RKO (cell line): ENCODE measurements around the gene COMMD7.
"Not testable (repeated sequence)": the region's sequence is repeated elsewhere in the genome, so short reads cannot be mapped to it uniquely, and the experiment has no call there.

Experiments
- DNase-seq: peaks from one replicate; pipeline ENCODE4 v3.0.0-alpha.2; 2016; ENCODE audit warnings: low spot score

Gene COMMD7

DNA sequence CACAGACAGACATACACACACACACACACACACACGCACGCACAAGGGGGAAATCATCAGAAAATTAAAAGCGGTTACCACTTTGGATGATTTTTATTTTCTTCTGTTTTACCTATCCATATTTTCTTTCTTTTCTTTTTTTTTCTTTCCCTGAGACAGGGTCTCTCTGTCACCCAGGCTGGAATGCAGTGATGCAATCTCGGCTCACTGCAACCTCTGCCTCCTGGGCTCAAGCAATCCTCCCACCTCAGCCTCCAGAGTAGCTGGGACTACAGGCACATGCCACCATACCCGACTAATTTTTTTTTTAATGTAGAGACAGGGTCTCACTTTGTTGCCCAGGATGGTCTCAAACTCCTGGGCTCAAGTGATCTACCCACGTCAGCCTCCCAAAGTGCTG is 14.8 kb downstream of the COMMD7 start:
- not testable (repeated sequence) for DNase-seq

DNA sequence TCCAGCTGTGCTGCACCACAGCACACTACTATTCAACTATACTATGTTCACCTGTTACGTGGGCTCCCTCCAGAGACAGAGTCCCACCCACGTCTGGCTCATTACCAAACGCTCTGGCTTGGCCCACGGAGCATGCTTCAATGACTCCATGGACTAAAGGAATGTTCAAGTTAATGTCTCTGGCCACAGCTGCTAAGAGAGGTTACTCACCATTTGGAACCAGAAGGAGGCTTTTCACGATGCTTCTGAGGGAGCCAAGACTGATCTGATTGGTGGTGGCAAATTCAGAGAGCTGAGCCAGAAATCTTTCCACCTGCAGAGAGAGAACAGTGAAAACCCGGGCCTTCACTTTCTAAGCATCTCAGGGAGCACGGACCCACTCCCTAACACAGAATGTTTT is 15.6 kb downstream of the COMMD7 start:
- no peak for DNase-seq

DNA sequence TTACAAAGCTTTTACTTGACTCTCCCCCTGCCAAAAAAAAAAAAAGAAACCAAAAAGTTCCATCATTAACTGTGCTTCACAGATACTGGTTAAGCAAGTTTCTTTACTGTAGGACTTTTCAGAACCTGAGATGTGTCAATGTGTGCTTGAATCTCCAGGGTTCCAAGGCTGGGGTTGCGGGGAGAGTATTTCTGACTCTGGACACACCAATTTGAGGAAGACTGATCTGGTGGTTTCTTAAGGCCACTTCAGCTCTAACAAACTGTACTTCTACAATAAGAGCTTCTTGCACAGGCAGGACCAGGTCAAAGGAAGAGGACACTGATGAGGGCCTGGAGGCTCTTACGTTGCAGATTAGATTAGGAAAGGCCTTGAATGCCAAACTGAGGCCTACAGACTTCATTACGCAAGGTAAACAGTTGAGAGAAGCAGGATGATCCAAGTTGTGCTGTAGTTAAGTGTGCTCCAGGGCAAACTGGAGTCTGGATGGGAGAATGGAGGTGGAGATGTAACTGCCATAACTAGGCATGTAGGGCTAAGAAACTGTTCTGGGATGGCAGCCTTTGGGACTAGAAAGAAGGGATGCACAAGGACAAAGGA is 24.4 kb downstream of the COMMD7 start:
- DNase-seq = no peak

DNA sequence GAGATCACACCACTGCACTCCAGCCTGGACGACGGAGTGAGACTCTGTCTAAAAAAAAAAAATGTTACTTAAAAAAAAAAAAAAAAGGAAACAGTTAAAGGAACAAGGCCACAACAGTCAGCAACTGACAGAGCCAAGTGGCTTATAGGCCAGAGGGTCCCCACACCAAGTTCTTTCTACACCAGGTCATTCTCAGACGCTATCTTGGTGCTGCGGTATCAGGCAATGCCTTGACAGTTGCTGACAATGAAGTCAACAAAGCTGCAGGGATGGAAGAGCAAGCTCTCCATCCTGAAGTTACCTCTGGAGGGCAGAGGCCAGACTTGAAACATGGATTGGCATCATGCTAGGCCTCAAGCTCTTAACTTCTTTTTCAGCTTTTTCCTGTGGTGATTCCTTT is 31.9 kb downstream of the COMMD7 start:
- no peak for DNase-seq

GRCh38 chr20:32709632-32710121 is 33.6 kb downstream of the COMMD7 start:
- no peak for DNase-seq

DNA sequence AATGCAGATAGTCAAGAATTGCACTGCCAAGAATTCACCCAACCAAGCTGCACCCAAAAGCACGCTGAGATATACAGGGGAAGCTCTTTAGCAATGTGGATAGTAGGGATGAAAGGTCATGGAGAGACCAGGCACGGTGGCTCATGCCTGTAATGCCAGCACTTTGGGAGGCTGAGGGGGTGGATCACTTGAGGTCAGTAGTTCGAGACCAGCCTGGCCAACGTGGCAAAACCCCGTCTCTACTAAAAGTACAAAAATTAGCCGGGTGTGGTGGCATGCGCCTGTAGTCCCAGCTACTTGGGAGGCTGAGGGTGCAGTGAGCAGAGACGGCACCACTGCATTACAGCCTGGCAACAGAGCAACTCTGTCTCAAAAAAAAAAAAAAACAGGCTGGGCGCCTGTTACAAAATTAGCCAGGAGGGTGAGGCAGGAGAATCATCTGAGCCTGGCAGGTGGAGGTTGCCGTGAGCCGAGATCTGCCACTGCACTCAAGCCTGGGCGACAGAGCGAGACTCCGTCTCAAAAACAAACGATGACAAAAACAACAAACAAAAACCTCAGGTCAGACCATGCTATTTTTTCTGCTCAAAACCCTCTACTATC is 34.1 kb downstream of the COMMD7 start:
- not testable (repeated sequence) for DNase-seq

DNA sequence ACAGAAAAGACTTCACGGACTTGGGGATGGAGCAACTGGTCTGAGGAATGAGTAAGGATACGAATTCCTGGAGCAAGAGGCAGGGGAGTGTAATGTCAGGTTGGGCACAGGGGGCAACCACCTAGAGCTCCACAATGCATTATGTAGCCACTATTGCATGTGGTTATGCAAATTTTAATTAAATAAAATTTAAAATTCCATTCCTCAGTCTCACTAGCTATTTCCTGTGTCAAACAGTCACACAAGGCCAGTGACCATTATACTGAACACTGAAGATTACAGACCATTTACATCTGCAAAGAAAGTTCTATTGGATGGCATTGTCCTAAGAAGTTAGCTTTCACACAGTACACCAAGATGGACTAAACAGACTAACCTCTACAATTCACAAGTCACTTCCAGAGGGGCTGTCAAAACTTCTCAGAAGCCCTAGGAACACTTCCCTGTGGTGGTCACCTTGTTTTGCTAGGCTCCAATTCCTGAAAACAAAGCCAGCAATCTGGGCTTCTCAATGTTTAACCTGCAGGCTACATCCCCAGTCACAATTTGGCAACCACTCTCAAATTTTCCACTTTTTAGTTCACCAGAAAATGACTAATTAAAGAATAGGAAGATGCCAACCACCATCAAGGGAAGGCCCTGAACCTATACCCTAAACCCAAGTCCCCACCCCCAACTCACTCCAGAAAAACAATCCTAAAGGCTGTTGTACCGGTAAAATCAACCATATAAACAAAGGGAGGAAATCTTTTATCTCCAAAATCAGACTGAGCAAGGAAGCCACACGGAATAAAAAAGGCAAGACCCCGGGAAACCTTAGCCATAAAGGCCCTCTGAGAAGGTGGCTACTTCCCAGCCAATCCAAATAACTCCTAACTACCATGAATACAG is 35.3 kb downstream of the COMMD7 start:
- DNase-seq = no peak

GRCh38 chr20:32706486-32706885 is 36.8 kb downstream of the COMMD7 start:
- no peak for DNase-seq

- DNase-seq = no peak
These were observed 40.4 kb downstream of the COMMD7 start for GRCh38 chr20:32702706-32703425.

GRCh38 chr20:32697608-32698007 is 45.7 kb downstream of the COMMD7 start:
- no peak for DNase-seq

- DNase-seq = no peak
These were observed 48.2 kb downstream of the COMMD7 start for GRCh38 chr20:32695089-32695488.

DNA sequence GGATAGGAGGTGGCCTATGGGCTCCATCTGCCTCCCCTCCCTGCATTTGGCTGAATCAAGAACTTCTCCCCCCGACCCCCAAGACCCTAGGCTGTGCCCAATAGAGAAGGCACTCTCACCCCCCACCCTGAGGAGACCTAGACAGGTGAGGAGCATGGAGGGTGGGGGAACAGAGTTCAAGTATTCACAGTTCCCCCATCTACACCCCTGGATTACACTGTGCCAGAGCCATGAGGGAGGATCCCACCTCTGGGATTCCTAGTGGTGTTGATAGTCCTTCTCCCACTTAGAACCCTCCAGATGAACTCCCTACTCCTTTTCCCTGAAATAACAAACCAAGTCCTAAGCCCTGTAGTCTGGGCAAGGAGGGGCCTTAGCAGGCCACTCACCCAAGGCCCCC is 54.3 kb downstream of the COMMD7 start:
- DNase-seq = not testable (repeated sequence)

- DNase-seq = no peak
These were observed 56.1 kb downstream of the COMMD7 start for GRCh38 chr20:32687180-32687532.

DNA sequence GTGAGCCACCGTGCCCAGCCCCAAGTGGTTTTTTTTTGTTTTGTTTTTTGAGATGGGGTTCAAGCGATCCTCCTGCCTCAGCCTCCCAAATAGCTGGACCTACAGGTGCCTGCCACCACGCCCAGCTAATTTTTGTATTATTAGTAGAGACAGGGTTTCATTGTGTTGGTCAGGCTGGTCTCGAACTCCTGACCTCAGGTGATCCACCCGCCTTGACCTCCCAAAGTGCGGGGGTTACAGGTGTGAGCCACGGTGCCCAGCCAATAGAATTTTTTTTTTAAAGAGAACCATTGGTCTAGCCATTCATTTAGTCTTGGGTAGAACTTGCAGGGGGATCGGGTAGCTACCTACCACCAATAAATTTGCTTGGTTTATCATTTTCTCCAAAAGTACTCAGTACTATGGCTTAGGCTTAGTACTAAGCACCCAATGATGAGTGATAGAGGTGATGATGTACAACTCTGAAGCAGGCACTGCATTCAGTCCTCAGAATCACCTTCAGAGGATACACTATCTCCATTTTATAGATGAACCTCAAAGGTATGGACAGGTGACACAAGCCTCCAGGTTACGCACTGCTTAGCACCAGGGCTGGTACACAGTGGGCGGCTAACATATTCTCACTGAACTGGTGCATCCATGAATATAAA is 56.6 kb downstream of the COMMD7 start:
- DNase-seq = no peak

GRCh38 chr20:32685541-32686529 is 57.4 kb downstream of the COMMD7 start:
- no peak for DNase-seq

DNA sequence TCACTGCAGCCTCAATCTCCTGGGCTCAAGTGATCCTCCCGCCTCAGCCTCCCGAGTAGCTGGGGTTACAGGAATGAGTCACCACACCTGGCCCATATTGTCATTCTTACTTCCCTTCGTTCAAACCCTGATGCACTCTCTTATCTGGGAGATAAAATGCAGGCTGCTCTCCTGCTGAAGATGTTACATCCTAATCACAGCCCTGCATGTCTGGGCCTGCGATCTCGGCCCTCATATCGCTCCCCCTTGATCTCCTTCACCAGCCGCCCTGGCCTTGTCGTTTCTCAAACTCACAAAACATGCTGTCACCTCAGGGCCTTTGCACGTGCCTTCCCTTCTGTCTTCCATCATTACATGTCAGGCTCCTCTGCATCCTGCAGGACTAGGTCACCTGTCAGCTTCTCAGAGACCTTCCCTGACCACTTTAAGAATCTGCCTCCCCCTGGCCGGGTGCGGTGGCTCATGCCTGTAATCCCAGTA is 60.7 kb downstream of the COMMD7 start:
- no peak for DNase-seq

DNA sequence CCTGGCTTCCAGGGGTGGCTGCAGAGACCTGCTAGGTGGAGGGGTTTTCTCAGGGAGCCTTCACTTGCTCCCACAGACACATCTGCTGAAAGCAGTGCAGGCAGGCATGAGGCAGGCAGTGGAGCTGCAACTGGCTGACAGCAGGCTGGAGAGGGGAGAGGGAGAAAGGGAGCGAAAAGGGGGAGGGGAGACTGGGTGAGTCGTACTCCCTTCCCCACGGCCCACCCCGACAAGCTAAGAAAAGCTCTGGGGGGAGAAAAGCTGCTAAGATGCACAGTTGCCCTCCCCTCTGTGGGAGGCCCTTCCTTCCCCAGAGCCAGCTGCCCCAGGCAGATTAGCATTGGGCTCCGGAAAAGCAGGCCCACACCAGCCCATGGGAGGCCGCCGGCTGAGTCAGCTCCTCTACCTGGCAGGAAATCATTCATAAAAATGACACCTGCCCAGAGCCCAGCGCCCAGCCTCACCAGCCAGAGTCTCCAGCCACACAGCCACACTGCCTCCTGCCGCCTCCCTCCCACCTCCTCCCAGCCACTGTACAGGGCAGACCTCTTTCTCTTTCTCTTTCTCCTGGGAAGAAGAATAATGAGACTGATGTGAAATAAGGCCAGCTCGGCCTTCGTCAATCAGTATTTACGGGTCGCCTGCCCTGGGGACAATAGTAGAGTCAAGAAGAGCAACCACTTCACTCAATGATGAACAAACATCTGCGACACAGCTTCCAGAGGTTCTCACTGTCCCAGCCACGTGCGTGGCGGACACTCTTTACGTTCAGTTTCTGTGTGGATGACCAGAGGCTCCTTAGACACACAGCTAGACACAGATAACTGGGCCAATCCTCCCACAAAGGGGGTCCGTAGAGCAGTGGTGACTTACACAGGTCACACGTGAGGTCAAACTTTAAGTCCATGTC is 61.8 kb downstream of the COMMD7 start:
- DNase-seq = no peak

GRCh38 chr20:32680544-32681174 is 62.6 kb downstream of the COMMD7 start:
- no peak for DNase-seq

GRCh38 chr20:32678948-32679347 is 64.3 kb downstream of the COMMD7 start:
- no peak for DNase-seq
